ES-I3 (cell line): ENCODE measurements around the gene SHH.
A peak's percentile ranks its signal among the peaks of the same experiment; 100 is the strongest.

Source experiments
- H3K36me3 ChIP-seq: 2 replicates; pipeline ENCODE4 v1.6.1; 2013; ENCODE audit warnings: mild to moderate bottlenecking, low read length, control low read depth, moderate library complexity; ENCODE audit not compliant: insufficient read depth
- H3K4me1 ChIP-seq: 2 replicates; pipeline ENCODE4 v1.6.1; 2013; ENCODE audit warnings: mild to moderate bottlenecking, control low read depth, low read length; ENCODE audit not compliant: insufficient read depth
- H3K9ac ChIP-seq: 2 replicates; pipeline ENCODE4 v1.6.1; 2013; ENCODE audit warnings: low read depth, mild to moderate bottlenecking, low read length, moderate library complexity
- H3K9me3 ChIP-seq: 2 replicates; pipeline ENCODE4 v1.6.1; 2013; ENCODE audit warnings: mild to moderate bottlenecking, low read length, moderate library complexity; ENCODE audit not compliant: control insufficient read depth, insufficient read depth

The SHH gene

DNA sequence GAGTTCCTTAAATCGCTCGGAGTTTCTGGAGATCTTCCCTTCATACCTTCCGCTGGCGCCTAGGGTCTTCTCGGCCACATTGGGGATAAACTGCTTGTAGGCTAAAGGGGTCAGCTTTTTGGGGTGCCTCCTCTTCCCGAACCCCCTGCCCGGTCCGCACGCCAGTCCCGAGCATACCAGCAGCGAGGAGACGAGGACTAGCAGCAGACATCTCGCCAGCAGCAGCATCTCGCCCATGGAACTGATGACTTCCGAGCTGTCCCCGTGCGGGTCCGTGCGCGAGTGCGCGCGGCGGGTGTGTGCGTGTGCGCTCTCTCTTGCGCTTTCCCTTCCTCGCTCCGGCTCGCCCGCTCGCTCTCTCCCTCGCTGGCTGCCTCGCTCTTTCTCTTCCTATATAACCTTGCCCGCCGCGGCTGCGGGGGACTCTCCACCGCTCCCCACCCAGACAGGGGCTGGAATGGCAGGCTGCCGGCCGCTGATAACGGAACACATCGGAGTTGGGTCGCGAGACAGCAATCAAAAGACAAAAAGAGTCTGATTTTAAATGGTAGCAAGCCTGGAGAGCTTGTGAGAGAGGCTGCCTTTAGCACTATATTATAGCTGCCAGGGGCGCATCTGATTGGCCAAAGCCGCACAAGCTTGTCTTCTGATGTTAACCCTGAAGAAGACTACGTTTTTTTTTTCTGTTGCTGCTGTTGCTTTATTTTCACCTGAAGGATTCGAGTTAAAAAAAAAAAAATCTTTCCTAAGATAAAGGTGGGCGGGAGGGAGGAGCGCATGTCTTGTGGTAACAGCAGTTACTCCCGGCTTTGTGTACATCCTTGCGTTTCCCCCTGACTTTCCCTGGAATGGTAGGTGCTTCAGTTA lies at the start of gene SHH:
Gene SHH (minus strand): TSS at position 569 of the 867 bp plus-strand sequence. CDS start 341 bp downstream, at position 228.
- Histone ChIP-seq H3K9me3 (no peaks in the 10 kb centered on the region), H3K36me3 (no peaks in the 10 kb centered on the region), H3K9ac (peak within 1 kb of the TSS; percentile 12; the same call in 1 of the 2 replicates), H3K4me1 (peaks cover 5% of the 10 kb centered on the region; the same call in 1 of the 2 replicates)

DNA sequence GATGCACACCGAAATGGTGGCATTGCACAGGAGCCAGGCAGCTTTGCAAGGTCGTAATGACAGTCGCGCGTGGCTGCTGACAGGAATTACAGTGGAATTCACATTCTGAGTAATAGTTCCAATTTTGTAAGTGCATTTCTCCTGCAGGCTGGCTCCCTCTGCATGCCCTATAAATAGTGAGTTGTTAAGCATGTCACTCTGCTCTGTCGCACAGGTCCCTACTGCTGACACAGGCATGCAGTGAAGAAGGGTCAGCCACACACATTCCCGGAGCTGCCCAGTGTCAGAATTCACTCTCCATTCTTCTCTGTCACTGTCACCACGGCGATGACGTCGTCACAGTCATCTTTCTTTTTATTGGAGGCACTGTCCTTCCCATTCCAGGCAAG lies 49.2 kb upstream of the SHH start:
- no peaks in the 10 kb centered on the region for H3K4me1 ChIP-seq

DNA sequence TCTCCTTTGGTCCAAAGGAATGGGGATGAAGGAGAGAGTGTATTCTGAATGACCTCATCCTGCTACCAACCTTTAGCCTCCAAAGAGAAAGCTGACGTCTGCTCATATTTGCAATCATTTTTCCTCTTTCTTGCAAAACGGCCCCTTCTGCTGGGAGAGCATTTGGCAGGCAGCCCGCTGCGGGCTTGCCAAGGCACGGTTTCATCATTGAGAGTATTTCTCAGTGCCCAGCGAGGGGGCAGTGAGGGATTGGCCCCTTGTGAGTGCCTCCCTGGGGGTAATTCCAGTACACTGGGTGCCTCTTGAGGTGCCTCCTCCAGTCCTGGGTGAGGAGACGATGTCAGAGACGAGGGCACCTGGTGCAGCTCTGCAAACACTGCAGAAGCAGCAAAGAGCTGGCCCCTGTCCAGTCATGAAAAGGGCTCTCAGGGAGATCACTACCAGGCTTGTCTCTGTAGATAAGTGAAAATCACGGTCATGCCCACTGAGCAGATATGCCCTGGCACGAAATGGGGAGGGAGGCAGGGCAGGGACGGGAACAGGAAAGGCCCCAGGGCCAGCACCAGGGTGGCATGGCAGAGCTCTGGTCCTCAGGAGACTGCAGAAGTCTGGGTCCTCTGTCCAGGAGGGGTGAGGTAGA lies 48.7 kb upstream of the SHH start:
- H3K4me1 ChIP-seq, result no peaks in the 10 kb centered on the region
- no peaks in the 10 kb centered on the region for H3K36me3 ChIP-seq
- no peak overlapping the region for H3K9ac ChIP-seq
- no peaks in the 10 kb centered on the region for H3K9me3 ChIP-seq

More for the DNA sequence above, 49.2 kb upstream of the SHH start:
- no peak overlapping the region for H3K9ac ChIP-seq
- no peaks in the 10 kb centered on the region for H3K36me3 ChIP-seq
- no peaks in the 10 kb centered on the region for H3K9me3 ChIP-seq

DNA sequence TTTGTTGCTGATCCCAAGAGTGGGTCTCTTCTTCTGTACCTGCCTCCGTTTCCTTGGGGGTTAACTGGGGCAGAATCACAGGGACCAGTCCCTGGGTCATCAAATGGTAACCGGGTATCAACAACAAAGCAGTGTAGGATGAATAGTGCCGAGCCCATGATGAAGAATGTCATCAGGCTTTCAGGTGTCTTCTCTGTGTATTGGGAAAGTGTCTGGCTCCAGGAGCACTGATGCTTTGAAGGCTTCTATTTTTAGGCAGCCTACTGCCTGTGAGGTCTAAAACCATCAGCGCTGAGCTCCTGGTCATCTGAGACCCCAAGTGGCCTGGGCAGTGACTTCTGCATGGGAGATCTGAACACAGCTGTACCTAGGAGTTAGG lies 48.2 kb upstream of the SHH start:
- no peaks in the 10 kb centered on the region for H3K4me1 ChIP-seq
- no peaks in the 10 kb centered on the region for H3K9me3 ChIP-seq
- H3K36me3 ChIP-seq, result no peaks in the 10 kb centered on the region
- no peak overlapping the region for H3K9ac ChIP-seq

DNA sequence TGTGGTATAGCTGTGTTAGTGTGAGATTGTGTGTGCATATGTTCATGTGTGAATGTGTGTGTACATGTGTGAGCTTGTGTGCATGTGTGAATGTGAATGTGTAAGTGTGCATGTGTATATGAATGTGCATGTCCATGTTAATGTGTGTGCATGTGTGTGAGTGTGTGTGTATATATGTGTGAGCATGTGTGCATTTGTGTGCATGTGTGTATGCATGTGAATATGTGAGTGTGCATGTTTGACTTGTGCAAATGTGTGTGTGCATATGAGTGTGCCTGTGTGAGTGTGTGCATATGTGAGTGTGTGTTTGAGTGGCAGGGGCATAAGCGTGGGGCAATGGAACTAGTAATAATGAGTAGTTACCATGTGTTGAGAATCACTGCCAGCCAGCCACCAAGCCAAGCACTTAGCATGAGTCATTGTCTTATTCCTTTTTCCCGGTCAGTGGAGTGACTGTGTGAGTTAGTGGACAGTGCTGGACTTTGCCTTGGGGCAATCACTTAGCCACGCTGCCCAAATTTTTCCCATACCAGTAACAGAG lies 46.3 kb upstream of the SHH start:
- H3K9ac ChIP-seq, result no peak overlapping the region

DNA sequence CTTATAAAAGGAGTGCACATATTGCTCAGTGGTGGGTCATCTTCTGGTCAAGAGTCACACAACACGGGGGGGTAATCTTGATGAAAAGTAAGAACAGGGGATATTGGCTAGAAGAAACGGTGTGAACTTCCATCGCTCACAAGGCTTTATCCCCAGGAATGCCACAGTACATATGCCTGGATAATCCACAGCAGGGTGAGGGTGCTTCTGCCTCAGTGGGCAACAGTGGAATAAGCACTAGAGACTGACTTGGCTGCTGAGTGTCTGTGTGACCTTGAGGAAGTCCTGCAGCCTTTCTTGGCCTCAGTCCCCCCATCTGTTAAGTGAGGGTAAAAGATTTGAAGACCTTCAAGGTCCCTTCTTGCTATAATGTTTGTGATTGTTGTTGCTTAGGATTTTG lies 44.9 kb upstream of the SHH start:
- Histone ChIP-seq H3K4me1 (no peaks in the 10 kb centered on the region), H3K36me3 (no peaks in the 10 kb centered on the region), H3K9me3 (no peaks in the 10 kb centered on the region), H3K9ac (no peak overlapping the region)

More for the DNA sequence above, 46.3 kb upstream of the SHH start:
- H3K4me1 ChIP-seq, result no peaks in the 10 kb centered on the region
- no peaks in the 10 kb centered on the region for H3K9me3 ChIP-seq
- no peaks in the 10 kb centered on the region for H3K36me3 ChIP-seq

DNA sequence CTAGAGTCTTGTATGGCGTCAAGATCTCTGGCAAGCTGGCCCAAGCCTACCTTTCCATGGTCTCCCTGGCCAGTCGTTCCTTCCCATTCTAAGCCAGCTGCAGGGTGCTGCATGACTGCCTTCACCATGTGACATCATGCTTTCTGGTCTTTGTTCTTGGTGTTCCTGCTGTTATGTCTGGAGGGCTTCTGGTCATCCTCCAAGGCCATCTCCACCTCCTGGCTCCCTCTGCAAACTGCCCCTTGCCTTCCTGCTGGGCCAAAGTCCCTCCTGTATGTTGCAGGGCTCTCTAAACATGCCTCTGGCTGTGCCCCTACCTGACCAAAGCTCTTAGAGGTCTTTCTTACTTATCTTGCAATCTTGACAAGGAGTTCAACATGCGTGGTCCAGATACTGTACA lies 44.4 kb upstream of the SHH start:
- Histone ChIP-seq H3K9ac (no peak overlapping the region), H3K36me3 (no peaks in the 10 kb centered on the region), H3K4me1 (no peaks in the 10 kb centered on the region), H3K9me3 (no peaks in the 10 kb centered on the region)

DNA sequence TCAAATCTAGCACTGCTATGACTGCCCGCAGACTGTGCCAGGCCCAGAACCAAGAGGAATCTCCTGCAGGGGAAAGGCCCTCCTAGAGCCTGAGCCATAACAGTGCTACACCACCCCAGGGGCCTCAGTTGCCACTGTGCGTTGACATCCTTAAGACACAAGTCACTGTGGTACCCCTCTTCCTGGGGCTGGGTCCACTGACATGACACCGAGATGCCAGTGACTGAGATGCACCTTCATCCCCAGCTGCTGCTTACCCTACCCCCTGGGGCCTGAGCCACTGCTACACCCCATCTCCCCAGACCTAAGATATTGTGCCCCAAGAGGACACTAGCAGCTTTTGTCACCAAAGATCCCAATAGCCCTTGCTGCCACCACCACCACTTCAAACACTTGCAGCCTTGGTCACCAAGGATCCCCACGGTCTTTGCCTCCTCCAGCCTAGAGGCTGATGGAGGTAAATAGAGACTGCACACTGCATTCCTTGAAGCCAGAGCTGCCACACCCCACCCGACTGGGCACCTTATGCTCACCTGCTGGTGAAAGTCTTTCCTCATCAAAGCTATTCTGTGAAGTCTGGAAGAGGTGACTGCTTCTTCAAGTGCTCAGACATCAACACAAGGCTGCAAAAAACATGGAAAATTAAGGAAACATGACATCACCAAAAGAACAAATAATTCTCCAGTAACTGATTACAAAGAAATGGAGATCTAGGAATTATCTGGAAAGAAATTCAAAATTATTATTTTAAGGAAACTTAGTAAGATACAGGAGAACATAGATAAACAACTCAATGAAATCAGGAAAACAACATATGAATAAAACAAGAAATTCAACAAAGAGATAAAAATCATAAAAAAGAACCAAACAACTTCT lies 40.4 kb upstream of the SHH start:
- H3K4me1 ChIP-seq, result no peaks in the 10 kb centered on the region
- H3K9ac ChIP-seq, result no peak overlapping the region
- no peaks in the 10 kb centered on the region for H3K9me3 ChIP-seq
- H3K36me3 ChIP-seq, result no peaks in the 10 kb centered on the region

DNA sequence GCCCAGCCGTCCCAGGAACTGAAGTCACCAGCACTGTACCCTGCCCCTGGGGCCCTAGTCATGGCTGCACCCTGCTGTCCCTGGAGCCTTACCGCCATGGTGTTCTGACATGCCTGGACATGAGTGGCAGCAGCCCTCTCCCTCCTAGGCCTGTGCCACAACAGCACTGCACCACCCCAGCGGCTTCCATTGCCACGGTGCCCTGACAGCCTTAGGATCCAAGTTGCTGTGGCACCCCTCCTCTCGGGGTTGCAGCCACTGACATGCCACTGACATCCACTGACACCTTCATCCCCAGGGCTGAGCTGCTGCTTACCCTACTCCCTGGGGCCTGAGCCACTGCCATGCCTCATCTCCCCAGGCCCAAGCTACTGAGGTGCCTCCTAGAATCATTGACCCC lies 39.6 kb upstream of the SHH start:
- Histone ChIP-seq H3K9me3 (no peaks in the 10 kb centered on the region), H3K9ac (no peak overlapping the region), H3K4me1 (no peaks in the 10 kb centered on the region), H3K36me3 (no peaks in the 10 kb centered on the region)

DNA sequence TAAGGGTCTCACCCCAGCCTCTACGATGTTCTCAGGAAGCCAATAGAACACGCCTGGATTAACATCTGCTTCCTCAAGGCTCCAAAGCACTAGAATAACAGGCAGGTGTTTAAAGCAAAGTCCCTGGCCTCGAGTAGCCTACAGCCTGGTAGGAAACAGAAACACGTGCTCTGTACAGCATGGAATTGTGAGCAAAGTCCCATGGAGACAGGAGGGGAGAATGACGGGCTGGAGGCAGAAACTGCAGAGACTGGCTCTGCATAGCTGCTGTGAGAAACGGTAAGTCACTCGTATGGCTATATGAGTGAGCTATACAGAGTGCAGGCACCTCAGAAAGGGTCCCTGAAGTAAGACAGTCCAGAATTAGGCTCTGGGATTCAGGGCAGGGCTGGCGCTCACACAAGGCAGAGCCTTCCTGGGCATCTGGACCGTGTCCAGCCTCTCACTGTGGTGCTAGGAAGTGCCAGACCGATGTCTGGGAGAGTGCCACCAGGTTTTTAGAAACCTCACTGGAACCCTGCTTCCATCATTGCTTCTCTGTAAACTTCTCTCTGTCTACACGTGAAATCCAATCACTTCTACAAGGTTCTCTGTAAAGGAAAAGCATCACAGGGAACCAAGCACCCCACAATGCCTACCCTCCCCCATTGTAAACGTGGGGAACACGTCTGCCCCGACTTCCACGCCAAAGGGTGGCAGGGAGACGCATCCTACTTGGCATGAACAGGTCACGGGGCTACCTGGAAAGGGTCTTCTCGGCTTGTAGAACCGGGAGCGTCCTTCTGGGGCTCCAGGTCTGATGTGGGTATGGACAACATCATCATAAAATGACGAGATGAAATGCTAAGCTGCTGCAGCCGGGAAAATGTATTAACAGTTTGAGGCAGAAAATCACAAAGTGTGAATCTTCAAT lies 38.8 kb upstream of the SHH start:
- Histone ChIP-seq H3K4me1 (no peaks in the 10 kb centered on the region), H3K9me3 (no peaks in the 10 kb centered on the region), H3K9ac (no peak overlapping the region), H3K36me3 (no peaks in the 10 kb centered on the region)

DNA sequence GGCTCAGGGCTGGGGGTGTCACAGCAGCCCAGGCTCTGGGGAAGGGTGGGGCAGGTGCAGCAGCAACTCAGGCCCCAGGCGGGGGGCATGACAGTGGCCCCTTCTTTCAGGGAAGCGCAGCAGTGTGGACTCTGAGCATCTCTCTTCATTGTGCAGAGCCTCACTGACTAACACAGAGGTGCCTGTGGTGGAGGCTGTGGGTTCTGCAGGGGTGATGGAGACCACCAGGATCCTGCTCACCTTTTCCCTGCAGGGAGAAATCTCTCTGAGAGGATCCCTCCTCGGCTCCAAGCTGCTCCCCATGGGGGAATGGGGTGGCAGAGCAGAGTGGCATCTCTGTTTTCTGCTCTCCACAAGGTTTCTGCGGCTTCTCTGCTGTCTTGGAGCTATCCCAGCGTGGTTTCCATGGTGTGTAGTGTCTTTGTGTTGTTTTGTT lies 37.8 kb upstream of the SHH start:
- Histone ChIP-seq H3K4me1 (no peaks in the 10 kb centered on the region), H3K9me3 (no peaks in the 10 kb centered on the region), H3K9ac (no peak overlapping the region), H3K36me3 (no peaks in the 10 kb centered on the region)

DNA sequence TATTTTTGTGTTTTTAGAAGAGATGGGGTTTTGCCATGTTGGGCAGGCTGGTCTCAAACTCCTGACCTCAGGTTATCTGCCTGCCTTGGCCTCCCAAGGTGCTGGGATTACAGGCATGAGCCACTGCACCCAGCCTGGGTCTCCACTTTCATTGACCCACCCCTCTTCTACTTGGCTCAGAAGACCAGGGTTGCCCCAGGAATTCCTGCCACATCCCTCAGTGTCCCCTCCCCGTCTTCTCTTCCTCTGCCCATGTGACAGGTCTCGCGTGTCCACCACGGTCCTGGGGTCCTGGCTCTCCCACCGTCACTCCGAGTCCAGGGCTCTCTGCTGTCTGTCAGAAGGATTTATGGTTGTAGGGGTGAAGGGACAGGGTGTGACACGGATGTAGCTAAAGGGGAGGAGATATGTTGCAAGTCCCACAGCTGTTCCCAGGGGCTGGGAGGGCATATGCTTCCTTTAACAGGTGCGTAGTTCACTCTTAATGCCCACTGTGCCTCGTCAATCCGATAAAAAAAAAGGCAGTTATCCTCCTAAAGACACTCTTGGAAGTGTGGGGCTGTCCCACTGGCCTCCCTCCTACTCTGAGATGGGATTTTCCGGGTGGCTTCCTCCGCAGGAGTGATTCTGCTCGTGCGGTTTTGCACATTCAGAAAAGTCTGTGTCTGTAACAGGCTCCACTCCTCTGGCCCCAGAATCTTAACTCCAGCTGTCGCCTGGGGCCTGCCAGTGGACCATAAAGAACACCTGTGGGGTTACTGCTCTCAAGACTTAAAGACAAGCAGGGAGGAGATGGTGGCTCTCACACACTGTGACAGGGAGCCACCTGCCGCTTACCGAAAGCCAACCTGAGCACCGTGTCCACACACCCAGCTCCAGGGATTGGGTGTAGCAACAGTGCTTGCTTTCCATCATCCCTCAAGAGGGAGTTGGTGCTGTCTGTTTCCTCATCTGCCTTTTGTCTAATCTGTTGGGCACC lies 36.7 kb upstream of the SHH start:
- no peaks in the 10 kb centered on the region for H3K9me3 ChIP-seq
- H3K36me3 ChIP-seq, result no peaks in the 10 kb centered on the region
- H3K9ac ChIP-seq, result no peak overlapping the region
- no peaks in the 10 kb centered on the region for H3K4me1 ChIP-seq
